ENCODE measurements around the gene LYRM1. TPM values are rescaled to one million over a fixed set of nuclear protein-coding genes. Genes with fewer than 3 reads are reported as not detected.

Gene LYRM1
- total RNA-seq, 1 donor from 2014 or later = 23.3 TPM

GRCh38 chr16:20887207-20887606, 13.4 kb upstream of the LYRM1 start:
- no peak for DNase-seq
- TF ChIP-seq CTCF (IDR thresholded peaks at IDR 0.05) = no peak
- intact Hi-C loops (cut with DNase I) = no loop called here
- H3K27ac ChIP-seq = no peak overlapping the region
- no peak for ATAC-seq
- peaks cover 48% of the 10 kb centered on the region for H3K4me1 ChIP-seq
- no peaks in the 10 kb centered on the region for H3K27me3 ChIP-seq (ENCODE audit: low read depth)
- no peaks in the 10 kb centered on the region for H3K9me3 ChIP-seq
- no peaks in the 10 kb centered on the region for H3K36me3 ChIP-seq
- H3K4me3 ChIP-seq = no peak overlapping the region

GRCh38 chr16:20889625-20890275, 10.8 kb upstream of the LYRM1 start:
- DNase-seq = no peak
- H3K36me3 ChIP-seq = peaks cover 10% of the 10 kb centered on the region
- H3K9me3 ChIP-seq = no peaks in the 10 kb centered on the region
- no peak overlapping the region for H3K4me3 ChIP-seq
- H3K4me1 ChIP-seq = peaks cover 29% of the 10 kb centered on the region
- ATAC-seq = peak; percentile 64 to 74
- TF ChIP-seq CTCF (IDR thresholded peaks at IDR 0.05) = no peak
- no peaks in the 10 kb centered on the region for H3K27me3 ChIP-seq (ENCODE audit: low read depth)
- H3K27ac ChIP-seq = no peak overlapping the region
- intact Hi-C loops (cut with DNase I) = no loop called here

GRCh38 chr16:20894388-20894787, 6.2 kb upstream of the LYRM1 start:
- intact Hi-C loops (cut with DNase I) = no loop called here
- Histone ChIP-seq H3K27me3 (ENCODE audit: low read depth) (no peaks in the 10 kb centered on the region), H3K27ac (no peak overlapping the region), H3K36me3 (peaks cover 32% of the 10 kb centered on the region), H3K9me3 (no peaks in the 10 kb centered on the region), H3K4me1 (peaks cover 39% of the 10 kb centered on the region), H3K4me3 (no peak overlapping the region)
- DNase-seq = no peak
- no peak for TF ChIP-seq CTCF (IDR thresholded peaks at IDR 0.05)
- no peak for ATAC-seq

GRCh38 chr16:20897253-20897897, 3.2 kb upstream of the LYRM1 start:
- Histone ChIP-seq H3K27me3 (ENCODE audit: low read depth) (no peaks in the 10 kb centered on the region), H3K36me3 (peaks cover 32% of the 10 kb centered on the region), H3K9me3 (no peaks in the 10 kb centered on the region), H3K27ac (no peak overlapping the region), H3K4me1 (peaks cover 40% of the 10 kb centered on the region), H3K4me3 (no peak overlapping the region)
- TF ChIP-seq CTCF (IDR thresholded peaks at IDR 0.05) = no peak
- ATAC-seq (no peak), DNase-seq (no peak)
- intact Hi-C loops (cut with DNase I) = no loop called here

- no peak overlapping the region for H3K4me3 ChIP-seq
- intact Hi-C loops (cut with DNase I) = no loop called here
- TF ChIP-seq CTCF (IDR thresholded peaks at IDR 0.05) = no peak
- H3K9me3 ChIP-seq = no peaks in the 10 kb centered on the region
- DNase-seq (no peak), ATAC-seq (no peak)
- no peaks in the 10 kb centered on the region for H3K27me3 ChIP-seq (ENCODE audit: low read depth)
- H3K27ac ChIP-seq = peak overlapping the region; percentile 7
- peaks cover 45% of the 10 kb centered on the region for H3K4me1 ChIP-seq
- peaks cover 32% of the 10 kb centered on the region for H3K36me3 ChIP-seq
Observed at GRCh38 chr16:20897922-20898321, 2.6 kb upstream of the LYRM1 start.

All from lower lobe of right lung (tissue), 2 donors.